HEK293 (cell line): Measurements from ENCODE around the gene TNKS2.
A peak's percentile ranks its signal among the peaks of the same experiment; 100 is the strongest.

Source experiments
- CTCF ChIA-PET: fragments of 350-600 bp; formaldehyde crosslinking; extraction: SDS; loops from one replicate; lab custom pipeline; 2021; ENCODE audit warnings: antibody characterized with exemption; lab: Yijun Ruan, JAX
- POLR2A ChIA-PET: fragments of 300-600 bp; formaldehyde crosslinking; extraction: SDS; loops from one replicate; lab custom pipeline; 2020; ENCODE audit warnings: antibody characterized with exemption, inconsistent platforms; lab: Yijun Ruan, JAX
- H3K27ac ChIP-seq: fragments of 200-500 bp; sonication (Bioruptor generic); 2 replicates; pipeline ENCODE4 v1.5.1; 2014; ENCODE audit warnings: low read depth, low read length, control low read depth, inconsistent platforms; ENCODE audit errors: extremely low read depth
- H3K36me3 ChIP-seq, 2 experiments: fragments of 200-500 bp in 1 of 2; sonication (Bioruptor generic) in 1 of 2; 1 replicate in 1 of 2; 2 replicates in 1 of 2; pipeline ENCODE4 v1.5.1; 2014 to 2017; ENCODE audit warnings: inconsistent platforms in 2 of 2, low read length in 2 of 2; ENCODE audit not compliant: control insufficient read depth in 2 of 2, insufficient read depth in 1 of 2
- H3K4me1 ChIP-seq: fragments of 200-500 bp; sonication (Bioruptor generic); 2 replicates; pipeline ENCODE4 v1.5.1; 2014; ENCODE audit warnings: mild to moderate bottlenecking, low read length, inconsistent platforms; ENCODE audit not compliant: control insufficient read depth, insufficient read depth
- H3K4me3 ChIP-seq: 2 replicates; pipeline ENCODE4 v1.5.1; 2011; ENCODE audit warnings: low read depth, mild to moderate bottlenecking, control low read depth, low read length, moderate library complexity
- H3K9me3 ChIP-seq: fragments of 200-500 bp; sonication (Bioruptor generic); 2 replicates; pipeline ENCODE4 v1.5.1; 2014; ENCODE audit warnings: low read depth, low read length, inconsistent platforms; ENCODE audit not compliant: control insufficient read depth, insufficient read depth
- GLI4 ChIP-seq: fragments of 450-650 bp; formaldehyde crosslinking; IDR thresholded peaks from 2 replicates; pipeline ENCODE4 v1.5.1; 2016; ENCODE audit warnings: missing biosample characterization, missing genetic modification characterization
- KLF10 ChIP-seq: fragments of 450-650 bp; IDR thresholded peaks from 2 replicates; pipeline ENCODE4 v1.5.1; 2018; ENCODE audit warnings: missing biosample characterization, mild to moderate bottlenecking, missing genetic modification characterization
- YY1 ChIP-seq: fragments of 450-650 bp; formaldehyde crosslinking; IDR thresholded peaks from 2 replicates; pipeline ENCODE4 v1.5.1; 2018; ENCODE audit warnings: missing biosample characterization, missing genetic modification characterization
- ZEB2 ChIP-seq: fragments of 450-650 bp; formaldehyde crosslinking; IDR thresholded peaks from 2 replicates; pipeline ENCODE4 v1.5.1; 2016; ENCODE audit warnings: missing biosample characterization, missing genetic modification characterization
- ZNF132 ChIP-seq: fragments of 450-650 bp; formaldehyde crosslinking; IDR thresholded peaks from 2 replicates; pipeline ENCODE4 v1.5.1; 2017; ENCODE audit warnings: missing biosample characterization, missing genetic modification characterization, borderline replicate concordance
- ZNF335 ChIP-seq: fragments of 450-650 bp; formaldehyde crosslinking; conservative IDR thresholded peaks from 2 replicates; pipeline ENCODE4 v1.5.1; 2016; ENCODE audit warnings: missing biosample characterization, missing genetic modification characterization
- ZNF514 ChIP-seq: fragments of 450-650 bp; formaldehyde crosslinking; IDR thresholded peaks from 2 replicates; pipeline ENCODE4 v1.5.1; 2016; ENCODE audit warnings: missing biosample characterization, missing genetic modification characterization
- ZNF549 ChIP-seq: fragments of 450-650 bp; IDR thresholded peaks from 2 replicates; pipeline ENCODE4 v1.5.1; 2018; ENCODE audit warnings: missing biosample characterization, missing genetic modification characterization, mild to moderate bottlenecking, inconsistent platforms, moderate library complexity
- TF ChIP-seq, protein P1 (sequence below): fragments of 450-650 bp; formaldehyde crosslinking; IDR thresholded peaks from 2 replicates; pipeline ENCODE4 v1.5.1; 2017; ENCODE audit warnings: missing biosample characterization, missing genetic modification characterization
- TF ChIP-seq, protein P2 (sequence below): fragments of 450-650 bp; formaldehyde crosslinking; IDR thresholded peaks from 2 replicates; pipeline ENCODE4 v1.5.1; 2016; ENCODE audit warnings: missing biosample characterization, missing genetic modification characterization
- TF ChIP-seq, protein P3 (sequence below): fragments of 450-650 bp; formaldehyde crosslinking; IDR thresholded peaks from 2 replicates; pipeline ENCODE4 v1.5.1; 2017; ENCODE audit warnings: missing biosample characterization, missing genetic modification characterization

TNKS2 gene

DNA sequence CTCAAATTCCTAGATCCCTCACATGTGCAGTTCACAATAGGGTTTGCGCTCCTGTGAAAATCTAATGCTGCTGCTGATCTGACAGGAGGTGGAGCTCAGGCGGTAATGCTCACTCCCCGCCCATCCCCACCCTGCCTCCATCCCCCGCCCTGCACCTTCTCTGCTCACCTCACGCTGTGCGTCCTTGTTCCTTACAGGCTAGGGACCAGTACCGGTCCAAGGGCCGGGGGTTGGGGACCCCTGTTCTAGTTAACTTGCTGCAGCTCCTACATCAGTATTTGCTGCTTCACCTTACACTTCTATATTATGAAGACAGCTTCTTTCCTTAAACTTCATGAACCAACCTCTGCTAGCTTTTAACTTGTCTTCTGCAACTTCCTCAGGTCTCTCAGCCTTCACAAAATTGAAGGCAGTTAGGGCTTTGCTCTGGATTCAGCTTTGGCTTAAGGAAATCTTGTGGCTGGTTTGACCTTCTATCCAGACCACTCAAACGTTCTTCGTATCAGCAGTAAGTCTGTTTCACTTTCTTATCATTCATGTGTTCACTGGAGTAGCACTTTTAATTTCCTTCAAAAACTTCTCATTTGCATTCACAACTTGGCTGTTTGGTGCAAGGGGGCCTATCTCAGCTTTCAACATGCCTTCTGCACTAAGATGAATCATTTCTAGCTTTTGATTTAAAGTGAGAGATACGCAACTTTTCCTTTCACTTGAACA, 1.7 kb upstream of the TNKS2 start (continued):
- TF ChIP-seq, protein P1, sequence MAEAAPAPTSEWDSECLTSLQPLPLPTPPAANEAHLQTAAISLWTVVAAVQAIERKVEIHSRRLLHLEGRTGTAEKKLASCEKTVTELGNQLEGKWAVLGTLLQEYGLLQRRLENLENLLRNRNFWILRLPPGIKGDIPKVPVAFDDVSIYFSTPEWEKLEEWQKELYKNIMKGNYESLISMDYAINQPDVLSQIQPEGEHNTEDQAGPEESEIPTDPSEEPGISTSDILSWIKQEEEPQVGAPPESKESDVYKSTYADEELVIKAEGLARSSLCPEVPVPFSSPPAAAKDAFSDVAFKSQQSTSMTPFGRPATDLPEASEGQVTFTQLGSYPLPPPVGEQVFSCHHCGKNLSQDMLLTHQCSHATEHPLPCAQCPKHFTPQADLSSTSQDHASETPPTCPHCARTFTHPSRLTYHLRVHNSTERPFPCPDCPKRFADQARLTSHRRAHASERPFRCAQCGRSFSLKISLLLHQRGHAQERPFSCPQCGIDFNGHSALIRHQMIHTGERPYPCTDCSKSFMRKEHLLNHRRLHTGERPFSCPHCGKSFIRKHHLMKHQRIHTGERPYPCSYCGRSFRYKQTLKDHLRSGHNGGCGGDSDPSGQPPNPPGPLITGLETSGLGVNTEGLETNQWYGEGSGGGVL (tag by site-specific recombination), result no peak
- TF ChIP-seq GLI4 (tag by site-specific recombination) (no peak), ZNF132 (tag by site-specific recombination) (no peak), ZNF549 (tag by site-specific recombination) (no peak)
- TF ChIP-seq, all 188 proteins: peak for 9

DNA sequence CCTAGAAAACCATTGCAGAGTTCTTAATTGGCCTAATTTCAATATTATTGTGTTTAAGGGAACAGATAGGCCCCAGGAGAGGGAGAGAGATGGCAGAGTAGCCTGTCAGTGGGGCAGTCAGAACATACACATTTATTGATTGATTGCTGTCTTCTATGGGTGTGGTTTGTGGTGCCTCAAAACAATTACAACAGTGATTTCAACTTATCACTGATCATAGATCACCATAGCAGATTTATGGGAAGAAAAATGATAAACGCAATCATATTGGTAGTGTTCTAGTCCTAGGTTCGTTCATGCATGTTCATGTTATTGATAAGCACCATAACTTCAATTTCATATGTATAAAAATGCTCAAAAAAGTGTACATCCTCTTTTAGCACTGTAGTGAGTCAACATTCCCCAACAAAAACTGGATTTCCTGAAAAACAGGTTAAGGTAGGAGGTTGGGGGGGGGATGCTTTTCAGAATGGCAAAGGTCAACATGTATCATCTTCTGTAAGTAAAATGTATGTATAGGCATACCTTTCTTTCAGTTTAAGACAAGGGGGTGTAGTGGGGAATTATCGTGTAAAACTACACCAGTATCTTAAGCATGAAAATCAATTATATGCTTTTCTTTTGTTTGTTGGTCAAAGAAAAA, 1.1 kb upstream of the TNKS2 start:
- peak overlapping the region; percentile 96 for H3K4me3 ChIP-seq
- 0 out of 2 replicates have a peak, but pooled peaks have one; percentile 22 for TF ChIP-seq ZEB2
- no peak for TF ChIP-seq ZNF335 (tag by site-specific recombination)
- TF ChIP-seq KLF10, result peak; percentile 47; the same call in 1 of the 2 replicates
- no peak for TF ChIP-seq ZNF514 (tag by site-specific recombination)
- TF ChIP-seq, protein P2, sequence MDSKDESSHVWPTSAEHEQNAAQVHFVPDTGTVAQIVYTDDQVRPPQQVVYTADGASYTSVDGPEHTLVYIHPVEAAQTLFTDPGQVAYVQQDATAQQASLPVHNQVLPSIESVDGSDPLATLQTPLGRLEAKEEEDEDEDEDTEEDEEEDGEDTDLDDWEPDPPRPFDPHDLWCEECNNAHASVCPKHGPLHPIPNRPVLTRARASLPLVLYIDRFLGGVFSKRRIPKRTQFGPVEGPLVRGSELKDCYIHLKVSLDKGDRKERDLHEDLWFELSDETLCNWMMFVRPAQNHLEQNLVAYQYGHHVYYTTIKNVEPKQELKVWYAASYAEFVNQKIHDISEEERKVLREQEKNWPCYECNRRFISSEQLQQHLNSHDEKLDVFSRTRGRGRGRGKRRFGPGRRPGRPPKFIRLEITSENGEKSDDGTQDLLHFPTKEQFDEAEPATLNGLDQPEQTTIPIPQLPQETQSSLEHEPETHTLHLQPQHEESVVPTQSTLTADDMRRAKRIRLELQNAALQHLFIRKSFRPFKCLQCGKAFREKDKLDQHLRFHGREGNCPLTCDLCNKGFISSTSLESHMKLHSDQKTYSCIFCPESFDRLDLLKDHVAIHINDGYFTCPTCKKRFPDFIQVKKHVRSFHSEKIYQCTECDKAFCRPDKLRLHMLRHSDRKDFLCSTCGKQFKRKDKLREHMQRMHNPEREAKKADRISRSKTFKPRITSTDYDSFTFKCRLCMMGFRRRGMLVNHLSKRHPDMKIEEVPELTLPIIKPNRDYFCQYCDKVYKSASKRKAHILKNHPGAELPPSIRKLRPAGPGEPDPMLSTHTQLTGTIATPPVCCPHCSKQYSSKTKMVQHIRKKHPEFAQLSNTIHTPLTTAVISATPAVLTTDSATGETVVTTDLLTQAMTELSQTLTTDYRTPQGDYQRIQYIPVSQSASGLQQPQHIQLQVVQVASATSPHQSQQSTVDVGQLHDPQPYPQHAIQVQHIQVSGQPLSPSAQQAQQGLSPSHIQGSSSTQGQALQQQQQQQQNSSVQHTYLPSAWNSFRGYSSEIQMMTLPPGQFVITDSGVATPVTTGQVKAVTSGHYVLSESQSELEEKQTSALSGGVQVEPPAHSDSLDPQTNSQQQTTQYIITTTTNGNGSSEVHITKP (tag by site-specific recombination), result no peak
- TF ChIP-seq, protein P3, sequence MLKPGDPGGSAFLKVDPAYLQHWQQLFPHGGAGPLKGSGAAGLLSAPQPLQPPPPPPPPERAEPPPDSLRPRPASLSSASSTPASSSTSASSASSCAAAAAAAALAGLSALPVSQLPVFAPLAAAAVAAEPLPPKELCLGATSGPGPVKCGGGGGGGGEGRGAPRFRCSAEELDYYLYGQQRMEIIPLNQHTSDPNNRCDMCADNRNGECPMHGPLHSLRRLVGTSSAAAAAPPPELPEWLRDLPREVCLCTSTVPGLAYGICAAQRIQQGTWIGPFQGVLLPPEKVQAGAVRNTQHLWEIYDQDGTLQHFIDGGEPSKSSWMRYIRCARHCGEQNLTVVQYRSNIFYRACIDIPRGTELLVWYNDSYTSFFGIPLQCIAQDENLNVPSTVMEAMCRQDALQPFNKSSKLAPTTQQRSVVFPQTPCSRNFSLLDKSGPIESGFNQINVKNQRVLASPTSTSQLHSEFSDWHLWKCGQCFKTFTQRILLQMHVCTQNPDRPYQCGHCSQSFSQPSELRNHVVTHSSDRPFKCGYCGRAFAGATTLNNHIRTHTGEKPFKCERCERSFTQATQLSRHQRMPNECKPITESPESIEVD, result peak; percentile 9; the same call in 1 of the 2 replicates
- TF ChIP-seq YY1, result no peak
- peaks cover 7% of the 10 kb centered on the region; the same call in 1 of the 2 replicates for H3K4me1 ChIP-seq
- H3K36me3 ChIP-seq, result peaks cover 7% of the 10 kb centered on the region in 2 experiments; a peak in 2 of 3 replicates
- ChIA-PET POLR2A (interaction anchor here (0.9 to 1.6 kb wide), 3 partner anchors 17 to 90 kb away, joined by 3 to 7 read pairs (median 6); no protein-coding TSS in a partner anchor), CTCF (interaction anchor here (0.7 to 0.8 kb wide), 2 partner anchors 131 to 512 kb away, joined by 3 to 4 read pairs; no protein-coding TSS in a partner anchor)
- H3K27ac ChIP-seq, result peak overlapping the region; percentile 13; the same call in 1 of the 2 replicates
- H3K9me3 ChIP-seq, result no peaks in the 10 kb centered on the region
